ENCODE results near the gene RPS16.
"Not testable (repeated sequence)": the region's sequence is repeated elsewhere in the genome, so short reads cannot be mapped to it uniquely, and the experiment has no call there.

Gene RPS16

GRCh38 chr19:39435499-39436349, at the start of gene RPS16:
RPS16 (minus strand) TSS chr19:39435949; CDS start chr19:39435895, 54 bp downstream.
- in situ Hi-C loops (cut with HindIII; ENCODE audit: low sequenced_read_pairs) = no loop called here

- in situ Hi-C loops (cut with HindIII; ENCODE audit: low sequenced_read_pairs) = no loop called here
These were observed 47.4 kb upstream of the RPS16 start for GRCh38 chr19:39483141-39483540.

GRCh38 chr19:39481676-39482075, 45.9 kb upstream of the RPS16 start:
- in situ Hi-C loops (cut with HindIII; ENCODE audit: low sequenced_read_pairs) = no loop called here

GRCh38 chr19:39481229-39481545, 45.4 kb upstream of the RPS16 start:
- in situ Hi-C loops (cut with HindIII; ENCODE audit: low sequenced_read_pairs) = no loop called here

- in situ Hi-C loops (cut with HindIII; ENCODE audit: low sequenced_read_pairs) = no loop called here
These were observed 44.8 kb upstream of the RPS16 start, which contains the start of gene TIMM50 for GRCh38 chr19:39480337-39481228. TIMM50 (plus strand) TSS chr19:39480838; CDS start chr19:39480854, 16 bp downstream.

- in situ Hi-C loops (cut with HindIII; ENCODE audit: low sequenced_read_pairs) = no loop called here
These were observed 44.2 kb upstream of the RPS16 start for GRCh38 chr19:39479916-39480315.

- in situ Hi-C loops (cut with HindIII; ENCODE audit: low sequenced_read_pairs) = not testable (repeated sequence)
These were observed 43.6 kb upstream of the RPS16 start for GRCh38 chr19:39479319-39479801.

- in situ Hi-C loops (cut with HindIII; ENCODE audit: low sequenced_read_pairs) = no loop called here
These were observed 40.0 kb upstream of the RPS16 start for GRCh38 chr19:39475748-39476147.

- in situ Hi-C loops (cut with HindIII; ENCODE audit: low sequenced_read_pairs) = no loop called here
These were observed 38.4 kb upstream of the RPS16 start for GRCh38 chr19:39474139-39474620.

- in situ Hi-C loops (cut with HindIII; ENCODE audit: low sequenced_read_pairs) = no loop called here
These were observed 37.8 kb upstream of the RPS16 start for GRCh38 chr19:39473443-39473960.

- in situ Hi-C loops (cut with HindIII; ENCODE audit: low sequenced_read_pairs) = no loop called here
These were observed 37.1 kb upstream of the RPS16 start for GRCh38 chr19:39472746-39473442.

GRCh38 chr19:39471756-39472536, 36.2 kb upstream of the RPS16 start:
- in situ Hi-C loops (cut with HindIII; ENCODE audit: low sequenced_read_pairs) = no loop called here

- in situ Hi-C loops (cut with HindIII; ENCODE audit: low sequenced_read_pairs) = no loop called here
These were observed 35.1 kb upstream of the RPS16 start for GRCh38 chr19:39470724-39471339.

GRCh38 chr19:39469567-39469966, 33.8 kb upstream of the RPS16 start:
- in situ Hi-C loops (cut with HindIII; ENCODE audit: low sequenced_read_pairs) = no loop called here

GRCh38 chr19:39469036-39469435, 33.3 kb upstream of the RPS16 start:
- in situ Hi-C loops (cut with HindIII; ENCODE audit: low sequenced_read_pairs) = no loop called here

- in situ Hi-C loops (cut with HindIII; ENCODE audit: low sequenced_read_pairs) = no loop called here
These were observed 32.2 kb upstream of the RPS16 start for GRCh38 chr19:39467941-39468340.

- in situ Hi-C loops (cut with HindIII; ENCODE audit: low sequenced_read_pairs) = no loop called here
These were observed 30.4 kb upstream of the RPS16 start for GRCh38 chr19:39465956-39466747.

GRCh38 chr19:39463403-39463802, 27.7 kb upstream of the RPS16 start:
- in situ Hi-C loops (cut with HindIII; ENCODE audit: low sequenced_read_pairs) = no loop called here

GRCh38 chr19:39451257-39451656, 15.5 kb upstream of the RPS16 start:
- in situ Hi-C loops (cut with HindIII; ENCODE audit: low sequenced_read_pairs) = not testable (repeated sequence)
